UCSD-AML1 (cell line): Measurements from ENCODE around the gene COP1.
"Not testable (repeated sequence)": the region's sequence is repeated elsewhere in the genome, so short reads cannot be mapped to it uniquely, and the experiment has no call there.

Experiments used
- DNase-seq: peaks from one replicate; lab custom pipeline; 2025; ENCODE audit not compliant: unreplicated experiment; lab: John Stamatoyannopoulos, UW

COP1 gene

DNA sequence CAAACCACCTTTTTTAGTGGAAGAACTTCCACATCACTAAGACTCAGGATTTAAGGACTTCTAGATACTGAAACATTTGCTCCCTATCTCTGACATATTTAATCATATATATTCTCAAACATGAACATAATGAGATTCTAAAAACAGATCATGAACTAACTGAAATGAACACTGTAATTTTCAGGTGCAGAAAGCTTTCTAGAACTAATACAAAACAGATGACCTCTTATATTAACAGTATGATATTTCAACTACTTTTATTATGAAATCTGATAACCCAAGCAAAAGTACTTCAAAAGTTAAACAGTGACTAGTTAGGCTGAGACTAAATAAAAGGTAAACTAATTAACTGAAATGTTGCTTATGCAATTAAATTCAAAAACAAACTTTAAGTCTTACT lies 157.5 kb downstream of the COP1 start:
- no peak for DNase-seq

DNA sequence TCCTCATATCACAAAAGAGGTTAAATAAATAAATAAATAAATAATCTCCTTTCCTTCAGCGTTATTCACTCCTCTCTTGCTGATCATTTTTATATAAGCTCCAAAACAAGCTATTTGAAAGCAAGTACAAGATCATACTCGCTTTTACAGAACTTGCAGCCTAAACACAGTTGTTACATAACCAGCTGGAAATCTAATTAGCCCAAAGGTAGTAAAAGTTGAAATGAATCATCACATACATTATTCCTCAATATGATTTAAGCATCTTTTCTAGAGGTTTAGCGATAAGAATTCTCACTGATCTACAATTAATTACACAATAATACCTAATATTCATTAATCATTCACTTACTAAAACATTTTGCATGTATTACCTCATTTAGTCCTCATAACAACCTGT lies 160.2 kb downstream of the COP1 start:
- DNase-seq: no peak

DNA sequence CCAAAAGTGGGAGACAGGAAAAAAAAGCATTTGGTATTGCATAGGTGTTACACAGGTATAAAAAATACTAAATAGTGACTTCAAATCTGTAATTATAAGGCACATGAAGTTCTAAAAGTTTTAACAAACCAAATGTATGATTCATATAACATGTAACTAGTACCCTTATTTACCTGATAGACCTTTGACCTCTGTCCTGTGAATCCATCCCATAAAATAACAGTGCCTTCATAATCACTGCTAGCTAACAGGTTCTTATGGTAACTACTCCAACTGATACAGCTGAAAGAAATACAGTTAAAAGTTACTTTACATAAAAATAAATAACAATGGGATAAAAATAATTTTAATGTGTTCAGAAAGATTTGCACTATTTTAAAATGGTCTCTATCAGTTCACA lies 163.5 kb downstream of the COP1 start:
- no peak for DNase-seq

DNA sequence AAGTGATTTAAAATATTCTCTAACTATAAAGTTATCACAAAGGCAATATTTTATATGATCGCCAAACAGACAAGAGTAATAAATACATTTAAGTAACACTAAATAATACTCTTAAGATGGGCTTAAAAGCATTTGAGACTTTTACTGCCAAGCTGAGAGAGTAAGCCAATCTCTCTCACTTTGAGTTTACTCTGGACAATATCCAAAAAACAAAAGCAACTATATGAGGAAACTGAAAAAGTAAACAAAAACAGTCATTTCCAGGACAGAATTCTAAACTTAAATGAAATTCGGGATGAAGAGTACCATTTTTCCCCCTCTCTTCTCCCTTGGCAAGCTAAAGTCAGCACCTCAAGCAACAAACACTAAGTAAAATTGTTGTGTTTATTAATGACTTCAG lies 173.2 kb downstream of the COP1 start:
- no peak for DNase-seq

DNA sequence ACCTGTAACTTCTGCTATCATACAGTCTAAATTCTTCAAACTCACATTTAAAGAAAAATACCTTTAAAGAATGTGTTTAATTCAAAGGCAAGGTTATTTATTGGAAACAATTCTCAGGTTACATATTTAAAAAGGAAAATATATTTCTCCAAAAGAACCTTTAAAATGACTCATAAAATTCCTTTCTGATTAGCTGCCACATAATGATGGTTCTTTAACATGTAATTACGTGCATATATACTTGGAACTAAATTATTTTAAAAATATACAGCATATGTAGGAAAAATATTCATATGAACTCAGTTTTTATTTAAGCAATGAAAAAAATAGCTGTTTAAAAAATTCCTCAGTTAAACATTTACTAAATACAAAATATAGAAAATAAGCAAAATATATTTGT lies 173.6 kb downstream of the COP1 start:
- DNase-seq: no peak

DNA sequence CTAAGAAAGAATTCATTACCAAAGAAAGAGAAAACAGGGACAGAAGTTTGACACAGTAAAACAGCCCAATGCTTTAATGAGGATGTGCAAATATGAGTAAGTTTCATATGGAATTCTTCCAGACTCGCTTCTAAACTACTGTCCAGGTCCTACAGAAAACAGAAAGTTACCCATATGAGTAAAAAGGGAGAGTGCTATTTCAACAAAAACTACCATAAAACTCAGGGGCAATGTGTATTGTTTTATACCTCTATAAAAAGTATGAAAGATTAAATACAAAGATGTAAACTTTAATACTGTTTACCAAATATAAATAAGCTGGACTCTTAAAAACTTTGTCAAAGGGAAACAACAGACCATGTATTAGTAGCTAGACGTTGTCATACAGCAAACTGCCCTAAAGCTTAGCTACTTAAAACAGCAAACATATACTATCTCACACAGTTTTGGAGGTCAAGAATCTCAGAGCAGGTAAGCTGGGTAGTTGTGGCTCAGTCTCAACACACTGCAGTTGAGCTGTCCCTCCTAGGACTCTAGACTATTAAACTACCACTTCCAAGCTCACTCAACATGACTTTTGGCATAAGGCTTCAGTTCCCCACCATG lies 174.9 kb downstream of the COP1 start:
- DNase-seq: no peak

DNA sequence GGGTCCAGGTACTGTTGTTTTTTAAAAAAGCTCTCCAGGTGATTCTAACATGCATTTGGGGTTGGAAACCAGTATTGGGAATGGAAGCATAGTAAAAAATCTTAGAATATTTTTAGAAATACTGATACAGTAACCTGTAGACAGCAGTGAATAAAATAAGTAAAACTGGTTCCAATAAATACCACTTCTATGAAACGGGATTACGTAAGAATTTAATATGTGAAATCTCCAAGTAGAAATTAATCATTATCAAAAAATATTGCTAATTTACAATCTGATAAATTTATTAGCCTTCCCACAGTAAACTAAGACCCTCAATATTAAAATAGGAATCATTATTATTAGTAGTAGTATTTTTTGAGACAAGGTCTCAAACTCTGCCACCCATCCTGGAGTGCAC lies 177.5 kb downstream of the COP1 start:
- DNase-seq: no peak

DNA sequence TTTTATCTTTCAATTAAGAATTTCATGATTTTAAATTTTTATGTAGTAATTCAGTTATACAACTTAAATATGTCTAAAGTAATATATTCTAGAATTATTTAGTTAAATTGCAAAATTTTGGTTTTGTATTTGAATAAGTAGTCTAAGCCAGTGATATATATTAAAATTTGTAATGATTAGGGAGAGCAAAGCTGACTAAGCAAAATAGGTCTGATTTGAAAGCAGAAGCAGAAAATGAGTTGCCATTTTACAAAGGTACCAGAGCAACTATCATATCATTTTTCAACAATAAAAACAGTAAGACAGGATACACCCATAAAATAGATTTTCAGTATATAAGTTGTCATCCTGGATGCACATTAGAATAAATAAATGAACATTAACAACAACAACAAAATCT lies 177.9 kb downstream of the COP1 start:
- DNase-seq: no peak

DNA sequence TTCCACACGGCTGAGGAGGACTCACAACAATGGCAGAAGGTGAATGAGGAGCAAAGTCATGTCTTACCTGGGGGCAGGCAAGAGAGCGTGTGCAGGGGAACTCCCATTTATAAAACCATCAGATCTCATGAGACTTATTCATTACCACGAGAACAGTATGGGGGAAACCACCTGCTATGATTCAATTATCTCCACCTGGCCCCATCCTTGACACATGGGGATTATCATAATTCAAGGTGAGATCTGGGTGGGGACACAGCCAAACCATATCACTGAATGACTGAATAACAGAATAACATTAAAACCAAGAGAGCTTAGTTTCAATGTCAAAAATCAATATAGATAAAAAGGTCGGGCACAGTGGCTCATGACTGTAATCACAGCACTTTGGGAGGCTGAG lies 179.2 kb downstream of the COP1 start:
- not testable (repeated sequence) for DNase-seq

DNA sequence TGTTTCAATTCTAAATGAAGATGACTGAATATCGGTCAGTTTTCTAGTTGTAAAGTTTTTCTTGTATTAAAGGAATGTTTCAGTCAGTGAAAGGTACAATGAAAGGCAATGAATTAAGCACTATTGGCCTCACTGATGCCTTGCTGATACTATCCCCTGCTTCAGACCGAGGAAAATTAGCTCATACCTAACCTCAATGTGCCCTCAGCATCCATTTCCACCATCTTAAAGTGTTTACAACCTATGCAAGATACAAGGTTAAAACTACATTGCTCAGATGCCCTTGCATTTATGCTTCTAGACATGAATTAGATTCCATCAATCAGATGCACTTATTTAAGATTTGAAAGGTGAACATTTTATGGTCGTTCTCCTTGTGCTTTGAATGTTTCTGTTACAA lies 184.5 kb downstream of the COP1 start:
- DNase-seq: no peak

DNA sequence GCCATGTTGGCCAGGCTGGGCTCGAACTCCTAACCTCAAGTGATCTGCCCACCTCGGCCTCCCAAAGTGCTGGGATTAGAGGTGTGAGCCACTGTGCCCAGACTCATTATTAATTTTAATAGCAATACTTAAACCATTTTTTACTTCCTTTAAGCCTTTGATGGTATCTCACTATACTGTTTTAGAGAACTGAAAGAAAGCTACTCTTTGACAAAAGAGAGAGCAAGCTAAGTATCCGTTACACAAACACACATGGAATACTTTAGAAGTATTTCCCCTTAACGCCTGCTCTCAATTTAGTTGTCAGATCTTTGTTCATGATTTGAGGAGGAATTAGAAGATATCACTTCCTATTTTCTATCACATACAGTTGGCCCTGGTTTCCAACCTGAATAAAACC lies 189.4 kb downstream of the COP1 start:
- DNase-seq: no peak

DNA sequence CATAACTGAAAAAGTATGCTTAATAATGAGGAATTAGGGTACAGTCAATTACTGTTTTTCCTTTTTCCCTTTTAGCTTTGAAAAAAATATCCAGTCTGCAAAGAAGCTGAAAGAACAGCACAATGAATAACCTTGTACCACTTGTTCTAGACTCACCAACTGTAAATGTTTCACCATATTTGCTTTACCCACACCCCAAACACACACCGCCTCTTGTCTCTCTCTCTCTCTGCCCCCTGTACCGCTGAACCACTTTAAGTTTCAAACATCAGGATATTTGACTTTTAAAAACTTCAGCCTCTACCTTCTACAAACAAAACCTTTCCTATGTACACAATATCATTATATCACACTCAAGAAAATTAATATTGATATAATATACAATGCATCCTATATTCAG lies 197.1 kb downstream of the COP1 start:
- DNase-seq: no peak

DNA sequence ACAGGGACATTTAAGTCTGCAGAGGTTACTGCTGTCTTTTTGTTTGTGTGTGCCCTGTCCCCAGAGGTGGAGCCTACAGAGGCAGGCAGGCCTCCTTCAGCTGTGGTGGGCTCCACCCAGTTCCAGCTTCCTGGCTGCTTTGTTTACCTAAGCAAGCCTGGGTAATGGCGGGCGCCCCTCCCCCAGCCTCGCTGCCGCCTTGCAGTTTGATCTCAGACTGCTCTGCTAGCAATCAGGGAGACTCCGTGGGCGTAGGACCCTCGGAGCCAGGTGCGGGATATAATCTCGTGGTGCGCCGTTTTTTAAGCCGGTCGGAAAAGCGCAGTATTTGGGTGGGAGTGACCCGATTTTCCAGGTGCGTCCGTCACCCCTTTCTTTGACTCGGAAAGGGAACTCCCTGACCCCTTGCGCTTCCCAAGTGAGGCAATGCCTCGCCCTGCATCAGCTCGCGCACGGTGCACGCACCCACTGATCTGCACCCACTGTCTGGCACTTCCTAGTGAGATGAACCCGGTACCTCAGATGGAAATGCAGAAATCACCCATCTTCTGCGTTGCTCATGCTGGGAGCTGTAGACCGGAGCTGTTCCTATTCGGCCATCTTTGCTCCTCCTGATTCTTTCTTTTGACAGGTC lies 199.2 kb downstream of the COP1 start:
- not testable (repeated sequence) for DNase-seq

DNA sequence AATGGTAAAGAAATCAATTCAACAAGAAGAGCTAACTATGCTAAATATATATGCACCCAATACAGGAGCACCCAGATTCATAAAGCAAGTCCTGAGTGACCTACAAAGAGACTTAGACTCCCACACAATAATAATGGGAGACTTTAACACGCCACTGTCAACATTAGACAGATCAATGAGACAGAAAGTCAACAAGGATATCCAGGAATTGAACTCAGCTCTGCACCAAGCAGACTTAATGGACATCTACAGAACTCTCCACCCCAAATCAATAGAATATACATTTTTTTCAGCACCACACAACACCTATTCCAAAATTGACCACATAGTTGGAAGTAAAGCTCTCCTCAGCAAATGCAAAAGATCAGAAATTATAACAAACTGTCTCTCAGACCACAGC lies 212.4 kb downstream of the COP1 start:
- not testable (repeated sequence) for DNase-seq

DNA sequence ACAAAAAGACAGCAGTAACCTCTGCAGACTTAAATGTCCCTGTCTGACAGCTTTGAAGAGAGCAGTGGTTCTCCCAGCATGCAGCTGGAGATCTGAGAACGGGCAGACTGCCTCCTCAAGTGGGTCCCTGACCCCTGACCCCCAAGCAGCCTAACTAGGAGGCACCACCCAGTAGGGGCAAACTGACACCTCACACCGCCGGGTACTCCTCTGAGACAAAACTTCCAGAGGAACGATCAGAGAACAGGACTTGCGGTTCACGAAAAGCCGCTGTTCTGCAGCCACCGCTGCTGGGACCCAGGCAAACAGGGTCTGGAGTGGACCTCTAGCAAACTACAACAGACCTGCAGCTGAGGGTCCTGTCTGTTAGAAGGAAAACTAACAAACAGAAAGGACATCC lies 214.3 kb downstream of the COP1 start:
- not testable (repeated sequence) for DNase-seq

DNA sequence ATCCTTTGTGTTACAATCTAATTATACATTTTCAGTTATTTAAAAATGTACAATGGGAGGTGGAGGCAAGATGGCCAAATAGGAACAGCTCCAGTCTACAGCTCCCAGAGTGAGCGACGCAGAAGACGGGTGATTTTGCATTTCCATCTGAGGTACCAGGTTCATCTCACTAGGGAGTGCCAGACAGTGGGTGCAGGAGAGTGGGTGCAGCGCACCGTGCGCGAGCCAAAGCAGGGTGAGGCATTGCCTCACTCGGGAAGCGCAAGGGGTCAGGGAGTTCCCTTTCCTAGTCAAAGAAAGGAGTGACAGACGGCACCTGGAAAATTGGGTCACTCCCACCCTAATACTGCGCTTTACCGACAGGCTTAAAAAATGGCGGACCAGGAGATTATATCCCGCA lies 214.9 kb downstream of the COP1 start:
- DNase-seq: not testable (repeated sequence)

DNA sequence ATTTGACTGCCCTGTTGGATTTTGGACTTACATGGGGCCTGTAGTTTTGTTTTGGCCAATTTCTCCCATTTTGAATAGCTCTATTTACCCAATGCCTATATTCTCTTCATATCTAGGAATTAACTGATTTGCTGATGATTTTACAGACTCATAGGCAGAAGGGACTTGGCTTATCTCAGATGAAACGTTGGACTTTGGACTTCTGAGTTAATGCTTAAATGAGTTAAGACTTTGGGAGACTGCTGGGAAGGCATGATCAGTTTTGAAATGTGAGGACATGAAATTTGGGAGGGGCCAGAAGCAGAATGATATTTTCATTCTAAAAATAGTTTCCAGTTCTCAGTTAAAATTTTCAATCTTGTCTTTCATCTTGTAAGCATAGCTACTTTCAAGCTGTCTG lies 222.3 kb downstream of the COP1 start:
- DNase-seq: no peak

DNA sequence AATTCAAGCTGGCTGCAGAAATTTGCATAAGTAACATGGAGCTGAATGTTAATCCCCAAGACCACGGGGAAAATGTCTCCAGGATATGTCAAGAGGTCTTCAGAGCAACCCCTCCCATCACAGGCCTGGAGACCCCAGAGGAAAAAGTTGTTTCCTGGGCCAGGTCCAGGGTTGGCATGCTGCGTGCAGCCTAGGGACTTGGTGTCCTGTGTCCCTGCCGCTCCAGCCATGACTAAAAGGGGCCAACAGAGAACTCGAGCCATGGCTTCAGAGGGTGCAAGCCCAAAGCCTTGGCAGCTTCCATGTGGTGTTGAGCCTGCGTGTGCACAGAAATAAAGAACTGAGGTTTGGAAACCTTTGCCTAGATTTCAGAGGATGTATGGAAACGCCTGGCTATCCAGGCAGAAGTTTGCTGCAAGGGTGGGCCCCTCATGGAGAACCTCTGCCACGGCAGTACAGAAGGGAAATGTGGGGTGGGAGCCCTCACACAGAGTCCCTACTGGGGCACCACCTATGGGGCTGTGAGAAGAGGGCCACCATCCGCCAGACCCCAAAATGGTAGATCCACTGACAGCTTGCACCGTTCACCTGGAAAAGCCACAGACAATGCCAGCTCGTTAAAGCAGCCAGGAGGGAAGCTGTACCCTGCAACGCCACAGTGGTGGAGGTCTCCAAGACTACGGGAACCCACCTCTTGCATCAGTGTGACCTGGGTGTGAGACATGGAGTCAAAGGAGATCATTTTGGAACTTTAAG lies 222.9 kb downstream of the COP1 start:
- no peak for DNase-seq

DNA sequence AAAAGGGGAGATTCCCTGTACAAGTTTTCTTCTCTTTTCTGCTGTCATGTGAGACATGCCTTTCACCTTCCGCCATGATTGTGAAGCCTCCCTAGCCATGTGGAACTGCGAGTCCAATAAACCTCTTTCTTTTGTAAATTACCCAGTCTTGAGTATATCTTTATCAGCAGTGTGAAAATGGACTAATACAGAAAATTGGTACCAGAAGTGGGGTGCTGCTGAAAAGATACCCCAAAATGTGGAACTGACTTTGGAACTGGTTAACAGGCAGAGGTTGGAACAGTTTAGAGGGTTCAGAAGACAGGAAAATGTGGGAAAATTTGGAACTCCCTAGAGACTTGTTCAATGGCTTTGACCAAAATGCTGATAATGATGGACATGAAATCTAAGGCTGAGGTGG lies 223.7 kb downstream of the COP1 start:
- DNase-seq: not testable (repeated sequence)

DNA sequence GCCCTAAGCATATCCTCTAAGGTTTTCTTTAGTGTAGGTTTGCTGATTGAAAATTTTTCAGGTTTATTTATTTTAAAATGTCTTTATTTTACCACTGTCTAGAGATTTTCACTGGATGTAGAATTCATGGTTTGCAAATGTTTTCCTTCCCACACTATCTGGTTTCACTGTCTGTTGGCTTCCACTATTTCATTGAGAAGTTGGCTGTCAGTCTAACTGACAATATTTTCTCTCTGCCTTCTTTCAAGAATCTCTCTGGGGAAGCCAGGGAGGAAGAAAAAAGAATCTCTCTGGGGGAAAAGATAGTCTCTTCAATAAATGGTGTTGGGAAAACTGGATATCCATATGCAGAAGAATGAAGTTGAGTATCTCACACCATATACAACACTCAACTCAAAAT lies 226.0 kb downstream of the COP1 start:
- no peak for DNase-seq

DNA sequence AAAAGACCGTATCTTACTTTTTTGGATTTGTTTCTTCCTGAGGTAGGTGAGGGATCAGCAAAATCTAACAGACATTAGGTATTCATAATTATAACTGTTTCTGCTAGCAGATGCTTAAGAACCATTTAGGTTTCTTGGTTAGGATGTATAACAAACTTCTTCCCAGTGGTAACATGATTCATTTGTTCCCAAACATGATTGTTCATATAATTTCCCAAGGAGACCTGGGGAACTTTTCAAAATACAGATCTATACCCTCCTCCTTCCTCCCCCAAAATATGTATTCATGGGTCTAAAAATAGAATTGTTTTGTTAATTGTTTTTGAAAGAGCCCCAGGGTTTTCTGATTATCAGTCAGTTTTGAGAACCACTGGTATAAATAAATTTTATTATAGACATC lies 228.2 kb downstream of the COP1 start:
- DNase-seq: no peak

DNA sequence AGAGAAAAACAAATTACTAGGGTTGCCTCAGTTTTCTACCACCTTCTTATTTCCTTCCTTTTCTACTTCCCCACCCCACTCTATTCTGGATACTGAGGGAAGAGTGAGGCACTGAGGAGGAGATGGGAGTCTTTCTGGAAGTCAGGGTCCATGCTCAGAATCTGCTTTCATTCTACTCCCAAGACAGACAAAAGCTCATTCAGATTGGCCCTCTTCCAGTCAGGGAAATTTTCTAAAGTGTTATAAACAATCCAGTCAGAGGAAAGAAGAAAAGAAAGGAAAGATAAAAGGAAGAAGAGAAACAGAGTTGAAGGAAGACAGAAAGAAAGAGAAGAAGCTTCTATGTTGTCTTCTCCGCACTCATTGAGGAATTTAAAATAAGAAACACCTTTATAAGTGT lies 228.6 kb downstream of the COP1 start:
- DNase-seq: no peak
